Kidney (tissue), 14 donors: ENCODE results near the gene KRT17. TPM values are rescaled to one million over a fixed set of nuclear protein-coding genes. Genes with fewer than 3 reads are reported as not detected.

Source experiments
- DNase-seq, 5 donors: peaks; one replicate each; pipeline ENCODE4 v3.0.0-alpha.2; 2013 to 2020
- FAIRE-seq: peaks from 2 replicates; lab custom pipeline; 2012; peaks lifted over from hg19 to GRCh38; lab: Jason Lieb, UNC
- H3K27ac ChIP-seq, 2 donors: one replicate each; pipeline ENCODE4 v1.7.0; 2013; ENCODE audit warnings: low read depth in 2 of 2, low read length in 2 of 2, inconsistent platforms in 1 of 2
- H3K27me3 ChIP-seq: one replicate; pipeline ENCODE4 v1.7.1; 2013; ENCODE audit warnings: low read length, inconsistent platforms; ENCODE audit not compliant: control insufficient read depth, insufficient read depth
- H3K36me3 ChIP-seq, 3 donors: one replicate each; pipeline versions ENCODE4 v1.7.0 to v1.7.1; 2013; ENCODE audit warnings: low read length in 3 of 3, control low read depth in 1 of 3, inconsistent platforms in 1 of 3; ENCODE audit not compliant: insufficient read depth in 3 of 3, control insufficient read depth in 2 of 3
- H3K4me1 ChIP-seq, 3 donors: one replicate each; pipeline versions ENCODE4 v1.7.0 to v1.7.1; 2013; ENCODE audit warnings: low read length in 3 of 3, inconsistent platforms in 1 of 3, low read depth in 1 of 3; ENCODE audit not compliant: control insufficient read depth in 2 of 3, insufficient read depth in 2 of 3
- H3K4me3 ChIP-seq, 3 donors: one replicate each; pipeline versions ENCODE4 v1.7.0 to v1.8.1; 2013; ENCODE audit warnings: low read length in 3 of 3, control low read depth in 1 of 3, inconsistent platforms in 1 of 3
- H3K9ac ChIP-seq, 3 donors: one replicate each; pipeline versions ENCODE4 v1.7.0 to v1.7.1; 2013; ENCODE audit warnings: low read length in 3 of 3, control low read depth in 1 of 3, inconsistent platforms in 1 of 3
- H3K9me3 ChIP-seq, 3 donors: one replicate each; pipeline versions ENCODE4 v1.7.0 to v1.7.1; 2013; ENCODE audit warnings: low read length in 3 of 3, control low read depth in 1 of 3, inconsistent platforms in 1 of 3; ENCODE audit not compliant: control insufficient read depth in 2 of 3, insufficient read depth in 1 of 3
- intact Hi-C: fragments of 100-400 bp; cut with DNase I; formaldehyde crosslinking; loops from one replicate; pipeline ENCODE4 v1.11.1; 2022
- polyA plus RNA-seq: library from polyadenylated mRNA; stranded (reverse); fragments of 350-450 nt; fragmentation: Illumina TruSeq; extraction: RNeasy Lipid Tissue Mini Kit (QIAGEN cat#74804); gene quantifications from one replicate; pipeline ENCODE4 v1.2.3, GENCODE V29; 2014; ENCODE audit warnings: low read depth, low replicate concordance; ENCODE audit not compliant: insufficient read depth
- total RNA-seq: library from RNA; stranded (reverse); fragmentation: NEBNext Ultra II Directional; extraction: Animal tissue kit (Norgen Biotek cat#: 25700); gene quantifications from one replicate; pipeline ENCODE4 v1.2.1, GENCODE V29; 2021
- TF ChIP-seq, protein P1 (sequence below): IDR thresholded peaks from 3 replicates; pipeline ENCODE4 v1.5.1; 2012; ENCODE audit warnings: mild to moderate bottlenecking, moderate library complexity, borderline replicate concordance; ENCODE audit not compliant: insufficient read depth; ENCODE audit errors: extremely low read depth
- donor health status: control.
- donor health status: control.
- donor health status: control.
- donor health status: control.
- donor health status: control.
- donor health status: DM: yes; HTN: yes; CAD: no.
- donor health status: Normal renal cell carcinoma (clear cell type).

KRT17 gene
- total and polyA plus RNA-seq, 2 donors from 2014 or later: 5.5 to 11.1 TPM

DNA sequence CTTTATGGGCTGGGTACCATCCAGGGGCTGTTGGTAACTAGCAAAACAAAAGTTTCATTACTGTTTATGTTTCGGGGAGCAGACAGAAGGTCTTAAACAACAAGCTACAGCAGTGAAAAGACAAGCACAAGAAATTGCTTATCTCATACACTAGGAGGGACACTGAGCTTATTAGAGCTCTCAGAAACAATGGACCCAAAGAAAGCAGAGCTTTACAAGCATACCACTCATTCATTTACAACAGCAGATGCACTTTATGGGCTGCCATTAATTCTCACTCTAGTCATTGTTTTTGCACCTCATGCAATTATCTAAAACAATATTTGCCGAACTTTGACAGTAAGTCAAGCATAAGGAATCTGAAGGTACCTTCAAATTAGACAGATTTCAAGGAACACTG, 21.9 kb downstream of the KRT17 start:
- Histone ChIP-seq H3K9me3 (peaks cover 0 to 4% (median 2%) of the 10 kb centered on the region in 3 donors), H3K36me3 (no peaks in the 10 kb centered on the region), H3K9ac (no peak overlapping the region), H3K27ac (no peak overlapping the region), H3K4me1 (no peaks in the 10 kb centered on the region), H3K27me3 (no peaks in the 10 kb centered on the region), H3K4me3 (no peak overlapping the region)
- DNase-seq: no peak
- no peak for FAIRE-seq
- TF ChIP-seq, protein P1, sequence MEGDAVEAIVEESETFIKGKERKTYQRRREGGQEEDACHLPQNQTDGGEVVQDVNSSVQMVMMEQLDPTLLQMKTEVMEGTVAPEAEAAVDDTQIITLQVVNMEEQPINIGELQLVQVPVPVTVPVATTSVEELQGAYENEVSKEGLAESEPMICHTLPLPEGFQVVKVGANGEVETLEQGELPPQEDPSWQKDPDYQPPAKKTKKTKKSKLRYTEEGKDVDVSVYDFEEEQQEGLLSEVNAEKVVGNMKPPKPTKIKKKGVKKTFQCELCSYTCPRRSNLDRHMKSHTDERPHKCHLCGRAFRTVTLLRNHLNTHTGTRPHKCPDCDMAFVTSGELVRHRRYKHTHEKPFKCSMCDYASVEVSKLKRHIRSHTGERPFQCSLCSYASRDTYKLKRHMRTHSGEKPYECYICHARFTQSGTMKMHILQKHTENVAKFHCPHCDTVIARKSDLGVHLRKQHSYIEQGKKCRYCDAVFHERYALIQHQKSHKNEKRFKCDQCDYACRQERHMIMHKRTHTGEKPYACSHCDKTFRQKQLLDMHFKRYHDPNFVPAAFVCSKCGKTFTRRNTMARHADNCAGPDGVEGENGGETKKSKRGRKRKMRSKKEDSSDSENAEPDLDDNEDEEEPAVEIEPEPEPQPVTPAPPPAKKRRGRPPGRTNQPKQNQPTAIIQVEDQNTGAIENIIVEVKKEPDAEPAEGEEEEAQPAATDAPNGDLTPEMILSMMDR: no peak
- intact Hi-C loops: no loop called here

DNA sequence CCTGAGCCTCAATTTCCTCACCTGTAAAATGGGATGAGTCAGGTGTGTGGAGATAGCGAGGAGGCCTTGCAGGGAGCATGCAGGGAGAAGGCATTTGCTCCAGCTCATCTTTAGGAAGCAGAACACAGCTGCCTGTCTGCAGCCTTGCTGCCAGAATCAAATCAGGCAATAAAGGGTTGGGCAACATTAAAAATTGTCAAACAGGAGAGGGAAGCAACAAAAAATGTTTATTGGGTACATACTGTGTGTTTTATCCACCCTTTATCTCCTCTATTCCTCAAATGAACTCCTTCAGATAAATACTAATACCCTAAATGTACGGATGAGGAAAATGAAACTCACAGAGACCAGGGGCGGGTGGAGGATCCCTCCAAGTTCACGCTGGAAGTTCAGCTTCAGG, 24.1 kb downstream of the KRT17 start:
- no peaks in the 10 kb centered on the region for H3K9me3 ChIP-seq
- H3K4me1 ChIP-seq: no peaks in the 10 kb centered on the region
- no peaks in the 10 kb centered on the region for H3K27me3 ChIP-seq
- H3K27ac ChIP-seq: no peak overlapping the region
- intact Hi-C loops: no loop called here
- FAIRE-seq (no peak), DNase-seq (no peak)
- H3K4me3 ChIP-seq: no peak overlapping the region
- no peaks in the 10 kb centered on the region for H3K36me3 ChIP-seq
- TF ChIP-seq, protein P1: no peak
- H3K9ac ChIP-seq: no peak overlapping the region

DNA sequence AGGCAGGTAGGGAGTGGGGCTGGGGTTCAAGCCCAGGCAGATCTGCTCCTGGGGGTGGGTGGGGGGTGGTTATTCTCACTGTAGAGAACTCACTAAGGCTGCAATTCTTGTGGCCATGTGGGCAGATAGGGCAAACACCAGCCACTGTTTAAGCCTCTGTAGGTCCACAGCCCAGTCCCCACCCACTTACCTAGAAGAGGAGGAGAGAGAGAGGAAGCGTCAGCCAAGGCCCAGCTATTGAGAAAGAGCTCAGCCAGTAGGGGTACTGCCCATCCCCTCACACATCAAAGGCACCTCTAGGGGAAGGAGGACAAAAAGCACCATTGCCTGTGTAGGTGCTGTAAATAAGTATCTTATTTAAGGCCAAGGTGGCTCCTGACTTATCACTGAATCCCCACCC, 24.7 kb downstream of the KRT17 start:
- Histone ChIP-seq H3K9me3 (no peaks in the 10 kb centered on the region), H3K27ac (no peak overlapping the region), H3K4me1 (no peaks in the 10 kb centered on the region), H3K9ac (no peak overlapping the region), H3K27me3 (no peaks in the 10 kb centered on the region), H3K4me3 (no peak overlapping the region), H3K36me3 (no peaks in the 10 kb centered on the region)
- TF ChIP-seq, protein P1: no peak
- no peak for DNase-seq
- intact Hi-C loops: no loop called here
- no peak for FAIRE-seq

DNA sequence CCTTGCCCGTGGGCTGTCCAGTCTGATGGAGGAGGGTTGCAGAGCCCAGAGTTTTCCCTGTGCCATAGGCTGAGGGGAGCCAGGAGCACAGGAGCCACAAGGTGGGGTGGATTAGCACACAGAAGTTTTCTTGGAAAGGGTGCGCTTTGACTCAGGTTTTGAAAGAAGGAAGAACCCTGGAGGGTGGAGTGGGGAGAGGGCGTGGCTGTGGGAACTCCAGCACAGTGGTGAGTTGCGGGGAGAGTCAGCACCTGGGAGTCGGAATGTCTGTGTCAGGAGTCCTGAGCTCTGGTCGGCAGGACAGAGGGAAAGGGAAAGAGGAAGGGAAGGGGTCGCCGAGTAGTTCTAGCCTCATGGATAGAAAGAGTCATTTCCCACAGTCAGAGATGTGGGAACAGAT, 28.8 kb downstream of the KRT17 start:
- Histone ChIP-seq H3K4me1 (no peaks in the 10 kb centered on the region), H3K36me3 (no peaks in the 10 kb centered on the region), H3K4me3 (no peak overlapping the region), H3K27me3 (no peaks in the 10 kb centered on the region), H3K27ac (no peak overlapping the region), H3K9ac (no peak overlapping the region), H3K9me3 (no peaks in the 10 kb centered on the region)
- intact Hi-C loops: no loop called here
- TF ChIP-seq, protein P1: no peak
- no peak for DNase-seq
- FAIRE-seq: no peak
